GM12873 (cell line): ENCODE results near the gene LARP4B.

Source experiments
- CTCF ChIP-seq: IDR thresholded peaks from 2 replicates; pipeline ENCODE4 v1.5.1; 2012; ENCODE audit warnings: low read depth, mild to moderate bottlenecking, moderate library complexity, low read length, control low read depth; ENCODE audit not compliant: insufficient read depth; ENCODE audit errors: missing control alignments

The LARP4B gene

GRCh38 chr10:785861-786214 is 145.7 kb downstream of the LARP4B start:
- no peak for TF ChIP-seq CTCF

- no peak for TF ChIP-seq CTCF
Measured at GRCh38 chr10:785089-785860, 146.2 kb downstream of the LARP4B start.

- no peak for TF ChIP-seq CTCF
Measured at GRCh38 chr10:784403-785088, 147.0 kb downstream of the LARP4B start.

- TF ChIP-seq CTCF = no peak
Measured at GRCh38 chr10:782751-783648, 148.5 kb downstream of the LARP4B start.

- TF ChIP-seq CTCF = no peak
Measured at GRCh38 chr10:780536-781524, 150.7 kb downstream of the LARP4B start.

- TF ChIP-seq CTCF = no peak
Measured at GRCh38 chr10:778626-779330, 152.7 kb downstream of the LARP4B start.
